Nephron (organoid): Measurements from ENCODE around the gene RGS16.
A peak's percentile ranks its signal among the peaks of the same experiment; 100 is the strongest.

Experiments
- H3K27ac Mint-ChIP-seq, 3 experiments: 2 replicates each; pipeline ENCODE4 v1.8.0; 2020; ENCODE audit warnings: mixed read lengths in 3 of 3, mild to moderate bottlenecking in 2 of 3, moderate library complexity in 1 of 3
- H3K27me3 Mint-ChIP-seq: 2 replicates; pipeline ENCODE4 v1.8.0; 2021; ENCODE audit warnings: low read depth, mild to moderate bottlenecking, moderate library complexity, mixed read lengths
- H3K36me3 Mint-ChIP-seq: 2 replicates; pipeline ENCODE4 v1.8.0; 2020; ENCODE audit warnings: low read depth, mixed read lengths
- H3K4me1 Mint-ChIP-seq: 2 replicates; pipeline ENCODE4 v1.8.0; 2020; ENCODE audit warnings: mixed read lengths
- H3K4me3 Mint-ChIP-seq, 3 experiments: 2 replicates each; pipeline ENCODE4 v1.8.0; 2020; ENCODE audit warnings: mild to moderate bottlenecking in 3 of 3, mixed read lengths in 3 of 3, moderate library complexity in 2 of 3
- H3K9me3 Mint-ChIP-seq: 2 replicates; pipeline ENCODE4 v1.8.0; 2020; ENCODE audit warnings: mixed read lengths
- TF ChIP-seq, protein P1 (sequence below), 3 experiments: fragments of 200-600 bp; sonication (generic); IDR thresholded peaks; one replicate each; pipeline ENCODE4 v1.5.0; 2021; ENCODE audit warnings: antibody characterized with exemption in 3 of 3; ENCODE audit not compliant: unreplicated experiment in 3 of 3

Gene RGS16

DNA sequence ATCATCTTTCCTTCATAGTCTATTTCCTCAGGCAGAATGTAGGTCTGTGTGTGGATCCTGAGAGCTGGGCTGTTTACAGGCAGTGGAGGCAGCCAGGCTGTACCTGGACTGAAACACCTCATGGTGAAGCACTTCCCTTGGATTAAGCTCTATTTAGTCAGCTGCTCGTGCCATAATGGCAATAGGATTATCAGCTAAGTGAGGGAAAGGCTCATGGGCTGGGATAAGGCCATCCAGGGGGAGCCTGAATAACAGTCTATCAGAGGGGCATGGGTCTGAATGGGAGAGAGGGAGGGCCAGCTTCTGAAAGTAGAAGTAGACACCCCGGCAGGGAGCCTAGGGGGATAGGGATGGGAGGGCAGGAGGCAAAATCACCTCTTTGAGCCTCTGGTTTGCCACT is 23.5 kb downstream of the RGS16 start:
- TF ChIP-seq, protein P1, sequence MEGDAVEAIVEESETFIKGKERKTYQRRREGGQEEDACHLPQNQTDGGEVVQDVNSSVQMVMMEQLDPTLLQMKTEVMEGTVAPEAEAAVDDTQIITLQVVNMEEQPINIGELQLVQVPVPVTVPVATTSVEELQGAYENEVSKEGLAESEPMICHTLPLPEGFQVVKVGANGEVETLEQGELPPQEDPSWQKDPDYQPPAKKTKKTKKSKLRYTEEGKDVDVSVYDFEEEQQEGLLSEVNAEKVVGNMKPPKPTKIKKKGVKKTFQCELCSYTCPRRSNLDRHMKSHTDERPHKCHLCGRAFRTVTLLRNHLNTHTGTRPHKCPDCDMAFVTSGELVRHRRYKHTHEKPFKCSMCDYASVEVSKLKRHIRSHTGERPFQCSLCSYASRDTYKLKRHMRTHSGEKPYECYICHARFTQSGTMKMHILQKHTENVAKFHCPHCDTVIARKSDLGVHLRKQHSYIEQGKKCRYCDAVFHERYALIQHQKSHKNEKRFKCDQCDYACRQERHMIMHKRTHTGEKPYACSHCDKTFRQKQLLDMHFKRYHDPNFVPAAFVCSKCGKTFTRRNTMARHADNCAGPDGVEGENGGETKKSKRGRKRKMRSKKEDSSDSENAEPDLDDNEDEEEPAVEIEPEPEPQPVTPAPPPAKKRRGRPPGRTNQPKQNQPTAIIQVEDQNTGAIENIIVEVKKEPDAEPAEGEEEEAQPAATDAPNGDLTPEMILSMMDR (IDR thresholded peaks at IDR 0.05; ENCODE audit: unreplicated experiment in 3 of 3), result no peak
- Mint-ChIP-seq H3K36me3 (peaks cover 37% of the 10 kb centered on the region), H3K27me3 (no peaks in the 10 kb centered on the region), H3K4me3 (no peak overlapping the region), H3K9me3 (no peaks in the 10 kb centered on the region), H3K27ac (no peak overlapping the region), H3K4me1 (no peaks in the 10 kb centered on the region)

DNA sequence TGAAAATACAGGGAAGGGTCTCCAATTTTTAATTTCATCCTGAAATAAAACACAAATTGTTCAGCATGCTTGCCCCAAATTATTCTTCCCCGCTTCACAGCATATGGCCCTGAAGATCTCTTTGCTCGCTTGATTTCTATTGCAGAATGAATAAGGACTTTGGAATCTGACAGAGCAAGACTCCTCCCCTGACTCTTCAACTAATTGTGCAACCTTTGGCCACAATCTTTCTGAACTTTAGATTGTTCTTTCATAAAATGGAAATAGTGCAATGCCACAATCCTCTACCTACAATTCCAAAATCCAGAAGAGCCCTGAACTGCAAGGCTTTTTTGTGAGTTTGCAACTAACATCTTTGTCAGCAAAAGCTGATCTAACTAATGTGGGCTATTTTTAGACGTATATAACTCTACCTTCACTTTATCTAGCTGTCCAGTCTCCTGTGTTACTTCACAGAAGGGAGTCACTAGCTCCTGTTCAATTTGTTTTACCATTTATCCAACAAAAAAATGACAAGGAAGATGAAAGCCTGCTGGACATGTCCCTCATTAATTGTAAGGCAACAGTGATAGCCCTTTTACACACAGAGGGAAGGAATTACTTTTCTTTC is 28.5 kb downstream of the RGS16 start:
- Mint-ChIP-seq H3K4me1 (no peaks in the 10 kb centered on the region), H3K27ac (peak overlapping the region in 1 of 3 experiments; percentile 11), H3K27me3 (no peaks in the 10 kb centered on the region), H3K36me3 (peaks cover 18% of the 10 kb centered on the region), H3K9me3 (no peaks in the 10 kb centered on the region), H3K4me3 (no peak overlapping the region)
- TF ChIP-seq, protein P1 (IDR thresholded peaks at IDR 0.05; ENCODE audit: unreplicated experiment in 3 of 3), result no peak

DNA sequence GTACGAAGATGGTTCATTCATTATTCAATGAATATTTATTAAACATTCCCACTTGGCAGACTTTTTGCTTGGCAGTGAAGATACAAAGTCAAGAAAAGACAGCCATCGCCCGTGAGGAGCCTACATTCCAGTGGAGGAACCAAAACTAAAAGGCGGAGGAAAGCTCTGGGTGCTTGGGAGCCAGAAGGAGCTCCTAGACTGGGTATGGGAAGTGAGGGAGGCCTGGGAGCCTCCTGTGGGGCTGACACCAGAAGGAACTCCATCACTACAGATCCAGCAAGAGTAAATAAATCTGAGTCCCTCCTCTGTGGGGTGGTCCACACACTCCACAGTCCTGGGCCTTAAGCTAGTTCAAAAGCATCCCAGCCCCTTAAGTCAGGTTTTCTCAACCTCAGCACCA is 30.0 kb downstream of the RGS16 start:
- Mint-ChIP-seq H3K9me3 (no peaks in the 10 kb centered on the region), H3K27me3 (no peaks in the 10 kb centered on the region), H3K4me1 (no peaks in the 10 kb centered on the region), H3K36me3 (peaks cover 7% of the 10 kb centered on the region), H3K27ac (no peak overlapping the region), H3K4me3 (no peak overlapping the region)
- TF ChIP-seq, protein P1 (IDR thresholded peaks at IDR 0.05; ENCODE audit: unreplicated experiment in 3 of 3), result no peak

DNA sequence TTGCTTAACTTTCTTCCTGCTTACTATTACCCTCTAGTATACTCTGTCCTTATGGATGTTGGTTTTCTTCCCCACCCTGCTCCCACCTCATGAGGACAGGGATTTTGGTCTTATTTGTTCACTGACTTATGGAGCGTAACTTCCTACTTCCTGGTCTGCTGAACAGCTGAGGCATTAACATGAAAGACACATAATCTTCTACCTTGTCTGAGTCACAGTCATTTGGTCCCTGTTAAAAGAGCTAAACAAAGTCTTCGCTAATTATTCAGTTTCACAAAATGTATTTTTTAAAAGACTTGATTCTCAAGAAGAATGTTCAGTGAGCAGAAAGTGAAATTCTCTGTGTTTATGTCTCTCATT is 33.6 kb downstream of the RGS16 start:
- TF ChIP-seq, protein P1 (IDR thresholded peaks at IDR 0.05; ENCODE audit: unreplicated experiment in 3 of 3), result no peak
- Mint-ChIP-seq H3K4me1 (no peaks in the 10 kb centered on the region), H3K27me3 (no peaks in the 10 kb centered on the region), H3K9me3 (no peaks in the 10 kb centered on the region), H3K36me3 (peaks cover 3% of the 10 kb centered on the region), H3K4me3 (no peak overlapping the region), H3K27ac (no peak overlapping the region)

DNA sequence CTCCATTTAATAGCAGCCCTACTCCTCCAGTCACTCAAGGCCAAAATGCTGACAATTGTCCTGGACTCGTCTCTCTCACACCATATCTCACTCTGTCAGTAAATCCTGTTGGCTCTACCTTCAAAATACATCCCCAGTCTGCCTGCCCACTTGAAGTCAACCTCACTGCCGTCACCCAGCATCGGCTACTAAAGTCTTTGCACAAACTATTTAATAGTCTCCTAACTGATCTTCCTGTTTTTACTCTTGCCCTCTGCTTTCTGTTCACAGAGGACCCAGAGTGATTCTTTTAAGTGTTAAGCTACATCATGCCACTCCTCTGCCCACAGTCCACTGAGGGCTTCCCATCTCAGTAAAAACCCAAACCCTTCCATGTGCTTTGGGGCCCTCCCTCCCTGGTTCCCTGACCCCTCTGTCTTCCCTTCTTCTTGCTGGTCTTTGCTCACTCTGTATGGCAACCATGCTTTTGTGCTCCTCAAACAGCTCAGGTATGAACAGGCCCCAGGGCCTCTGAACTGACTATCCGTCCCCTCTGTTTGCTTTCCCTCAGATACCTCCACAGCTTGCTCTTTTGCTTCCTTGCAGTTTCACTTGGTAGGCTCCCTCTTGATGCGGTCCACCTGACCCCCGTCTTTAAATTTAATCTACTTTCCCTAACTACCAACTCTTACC is 34.1 kb downstream of the RGS16 start:
- Mint-ChIP-seq H3K4me1 (no peaks in the 10 kb centered on the region), H3K27ac (no peak overlapping the region), H3K36me3 (no peaks in the 10 kb centered on the region), H3K4me3 (no peak overlapping the region), H3K27me3 (no peaks in the 10 kb centered on the region), H3K9me3 (no peaks in the 10 kb centered on the region)
- TF ChIP-seq, protein P1 (IDR thresholded peaks at IDR 0.05; ENCODE audit: unreplicated experiment in 3 of 3), result no peak
